BE2C (cell line): ENCODE results near the gene C1QTNF1.
A peak's percentile ranks its signal among the peaks of the same experiment; 100 is the strongest.
"Not testable (repeated sequence)": the region's sequence is repeated elsewhere in the genome, so short reads cannot be mapped to it uniquely, and the experiment has no call there.

Experiments used
- DNase-seq: peaks from one replicate; pipeline ENCODE4 v3.0.0-alpha.2; 2020
- H3K27me3 ChIP-seq: fragments of 250-450 bp; sonication (Bioruptor Pico); 2 replicates; pipeline ENCODE4 v1.5.1; 2020; ENCODE audit warnings: mild to moderate bottlenecking
- H3K36me3 ChIP-seq: fragments of 250-450 bp; sonication (Bioruptor Pico); 2 replicates; pipeline ENCODE4 v1.5.1; 2020; ENCODE audit warnings: mild to moderate bottlenecking
- H3K4me1 ChIP-seq: fragments of 250-450 bp; sonication (Bioruptor Pico); 2 replicates; pipeline ENCODE4 v1.5.1; 2020
- H3K4me3 ChIP-seq: 2 replicates; pipeline ENCODE4 v1.5.1; 2011; ENCODE audit warnings: low read depth, low read length
- H3K9me3 ChIP-seq: fragments of 250-450 bp; sonication (Bioruptor Pico); 2 replicates; pipeline ENCODE4 v1.5.1; 2020
- TF ChIP-seq, protein P1 (sequence below): IDR thresholded peaks from 2 replicates; pipeline ENCODE4 v1.5.1; 2012; ENCODE audit warnings: mild to moderate bottlenecking, low read depth, low read length

C1QTNF1 gene

DNA sequence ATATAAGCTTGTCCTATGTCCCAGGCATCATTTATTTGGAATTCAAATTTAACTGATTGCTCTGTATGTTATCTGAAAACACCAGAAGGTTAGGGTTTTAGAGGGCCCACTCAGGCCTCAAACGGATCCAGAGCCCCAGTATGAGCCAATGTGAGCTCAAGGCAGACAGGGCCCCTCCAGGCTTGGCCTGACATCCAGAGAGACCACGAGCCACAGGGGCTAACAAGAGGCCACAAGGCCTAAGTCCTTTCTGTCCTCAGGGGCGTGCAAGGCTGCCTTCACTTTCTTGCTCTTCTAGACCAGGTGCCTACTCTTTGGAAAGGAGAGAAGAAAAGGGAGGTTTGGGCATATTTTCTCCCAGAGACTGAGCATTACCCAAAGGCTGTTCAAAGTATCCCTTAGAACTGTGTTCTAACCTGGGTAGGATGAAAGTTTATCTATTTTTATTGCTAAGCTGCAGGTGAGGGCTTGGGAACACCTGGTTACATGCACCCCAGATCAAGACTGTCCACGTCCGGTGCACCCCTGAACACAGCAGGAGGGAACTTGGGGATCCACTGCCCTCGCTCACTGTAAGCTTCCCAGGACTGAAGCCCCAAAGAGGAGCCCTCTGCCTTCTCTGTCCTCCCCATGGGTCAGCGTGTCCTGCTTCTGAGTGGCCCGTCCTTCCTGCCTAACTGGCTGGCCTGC is 49.2 kb downstream of the C1QTNF1 start:
- Histone ChIP-seq H3K36me3 (no peaks in the 10 kb centered on the region), H3K27me3 (no peaks in the 10 kb centered on the region), H3K9me3 (no peaks in the 10 kb centered on the region), H3K4me3 (no peak overlapping the region), H3K4me1 (peaks cover 3% of the 10 kb centered on the region; the same call in 1 of the 2 replicates)
- no peak for DNase-seq
- TF ChIP-seq, protein P1, sequence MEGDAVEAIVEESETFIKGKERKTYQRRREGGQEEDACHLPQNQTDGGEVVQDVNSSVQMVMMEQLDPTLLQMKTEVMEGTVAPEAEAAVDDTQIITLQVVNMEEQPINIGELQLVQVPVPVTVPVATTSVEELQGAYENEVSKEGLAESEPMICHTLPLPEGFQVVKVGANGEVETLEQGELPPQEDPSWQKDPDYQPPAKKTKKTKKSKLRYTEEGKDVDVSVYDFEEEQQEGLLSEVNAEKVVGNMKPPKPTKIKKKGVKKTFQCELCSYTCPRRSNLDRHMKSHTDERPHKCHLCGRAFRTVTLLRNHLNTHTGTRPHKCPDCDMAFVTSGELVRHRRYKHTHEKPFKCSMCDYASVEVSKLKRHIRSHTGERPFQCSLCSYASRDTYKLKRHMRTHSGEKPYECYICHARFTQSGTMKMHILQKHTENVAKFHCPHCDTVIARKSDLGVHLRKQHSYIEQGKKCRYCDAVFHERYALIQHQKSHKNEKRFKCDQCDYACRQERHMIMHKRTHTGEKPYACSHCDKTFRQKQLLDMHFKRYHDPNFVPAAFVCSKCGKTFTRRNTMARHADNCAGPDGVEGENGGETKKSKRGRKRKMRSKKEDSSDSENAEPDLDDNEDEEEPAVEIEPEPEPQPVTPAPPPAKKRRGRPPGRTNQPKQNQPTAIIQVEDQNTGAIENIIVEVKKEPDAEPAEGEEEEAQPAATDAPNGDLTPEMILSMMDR = no peak

DNA sequence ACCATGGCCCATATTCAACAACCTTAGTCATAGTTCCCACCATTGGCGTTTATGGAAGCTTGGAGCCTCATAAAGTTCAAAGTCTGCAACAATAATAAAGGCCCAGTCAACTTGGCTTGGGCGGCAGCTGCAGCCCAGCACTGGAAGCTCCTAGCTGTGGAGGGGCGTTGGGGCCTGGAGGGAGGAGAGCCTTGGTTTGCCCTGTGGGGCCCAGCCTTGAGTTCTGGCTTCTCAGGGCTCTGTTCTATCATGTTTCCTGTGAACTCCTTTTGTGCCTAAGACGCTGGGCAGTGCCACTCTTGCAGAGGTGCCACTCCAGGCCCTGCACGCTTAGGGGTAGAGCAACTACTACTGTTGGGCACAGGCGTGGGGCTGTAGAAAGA is 49.7 kb downstream of the C1QTNF1 start:
- no peak overlapping the region for H3K4me3 ChIP-seq
- no peaks in the 10 kb centered on the region for H3K27me3 ChIP-seq
- TF ChIP-seq, protein P1 = no peak
- no peak for DNase-seq
- H3K9me3 ChIP-seq = no peaks in the 10 kb centered on the region
- no peaks in the 10 kb centered on the region for H3K36me3 ChIP-seq
- peaks cover 3% of the 10 kb centered on the region; the same call in 1 of the 2 replicates for H3K4me1 ChIP-seq

DNA sequence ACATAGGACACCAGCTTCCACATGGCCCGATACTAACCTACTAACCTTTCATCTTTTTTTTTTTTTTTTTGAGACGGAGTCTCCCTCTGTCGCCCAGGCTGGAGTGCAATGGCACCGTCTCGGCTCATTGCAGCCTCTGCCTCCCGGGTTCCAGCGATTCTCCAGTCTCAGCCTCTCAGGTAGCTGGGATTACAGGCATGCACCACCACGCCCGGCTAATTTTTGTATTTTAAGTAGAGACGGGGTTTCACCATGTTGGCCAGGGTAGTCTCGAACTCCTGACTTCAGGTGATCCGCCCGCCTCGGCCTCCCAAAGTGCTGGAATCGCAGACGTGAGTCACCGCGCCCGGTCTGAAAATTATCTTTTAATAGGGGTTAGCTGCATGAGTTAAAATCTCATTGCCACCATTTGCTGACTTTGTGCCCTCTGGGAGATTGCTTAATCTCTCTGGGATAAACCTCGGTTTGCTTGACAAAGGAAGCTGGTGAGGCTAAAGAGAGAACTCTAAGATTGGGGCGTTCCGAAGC is 50.2 kb downstream of the C1QTNF1 start:
- H3K9me3 ChIP-seq, DNase-seq, H3K27me3 ChIP-seq, H3K36me3 ChIP-seq, H3K4me1 ChIP-seq: not testable (repeated sequence)
- H3K4me3 ChIP-seq = peak overlapping the region; percentile 11

DNA sequence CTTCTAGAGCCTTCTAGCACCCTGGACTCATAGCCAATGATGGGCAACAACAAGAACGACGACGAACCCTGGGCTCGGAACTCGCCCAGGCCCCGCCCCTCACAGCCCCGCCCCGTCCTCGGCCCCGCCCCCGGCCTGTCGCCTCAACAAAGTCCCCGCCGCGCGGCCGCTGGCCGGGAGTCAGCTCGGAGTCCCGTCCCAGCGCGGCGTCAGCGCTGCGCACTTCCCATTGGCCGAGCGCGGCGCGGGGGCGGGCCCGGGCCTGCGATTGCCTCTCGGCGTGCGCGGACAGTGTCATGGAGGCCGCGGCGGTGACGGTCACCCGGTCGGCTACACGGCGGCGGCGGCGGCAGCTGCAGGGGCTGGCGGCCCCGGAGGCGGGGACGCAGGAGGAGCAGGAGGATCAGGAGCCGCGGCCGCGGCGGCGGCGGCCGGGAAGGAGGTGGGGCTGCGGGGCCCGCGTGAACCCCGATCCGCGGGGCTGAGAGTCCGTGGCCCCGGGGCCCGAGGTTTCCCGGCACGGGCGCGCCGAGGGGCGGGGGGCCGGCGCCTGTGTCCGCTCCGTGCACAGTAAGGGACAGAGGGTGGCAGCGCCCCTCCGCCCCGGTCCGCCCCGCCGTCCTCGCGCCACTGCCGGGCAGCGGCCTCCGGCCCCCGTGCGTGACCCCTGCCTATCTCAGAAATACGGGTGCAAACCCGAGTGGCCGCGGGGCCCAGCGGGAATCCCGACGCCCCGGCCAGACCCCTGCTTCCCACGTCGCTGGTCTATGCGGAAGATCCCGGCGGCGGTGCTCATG is 50.9 kb downstream of the C1QTNF1 start, which contains the start of gene ENGASE:
Gene ENGASE (plus strand): TSS at position 176 of the 797 bp plus-strand sequence. CDS start 121 bp downstream, at position 297.
- peak; percentile 99 for DNase-seq
- no peaks in the 10 kb centered on the region for H3K27me3 ChIP-seq
- H3K4me3 ChIP-seq = peak within 1 kb of the TSS; percentile 75
- H3K4me1 ChIP-seq = peaks cover 3% of the 10 kb centered on the region; the same call in 1 of the 2 replicates
- H3K9me3 ChIP-seq = no peaks in the 10 kb centered on the region
- TF ChIP-seq, protein P1 = no peak
- no peaks in the 10 kb centered on the region; the same call in 1 of the 2 replicates for H3K36me3 ChIP-seq

DNA sequence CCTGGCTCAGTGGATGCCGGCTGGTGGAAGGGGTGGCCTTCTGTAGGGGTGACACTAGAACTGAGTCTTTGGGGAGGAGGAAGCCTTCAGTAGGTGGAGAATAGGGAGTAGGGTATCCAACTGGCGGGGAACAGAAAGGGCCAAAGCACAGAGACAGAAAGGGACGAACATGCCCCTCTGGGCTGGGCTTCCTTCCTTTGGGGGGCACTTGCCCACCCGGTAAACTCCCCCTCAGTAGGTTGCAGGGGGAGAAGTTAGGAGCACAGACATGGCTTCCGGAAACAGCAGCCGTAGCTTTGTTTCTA is 51.4 kb downstream of the C1QTNF1 start:
- H3K9me3 ChIP-seq = no peaks in the 10 kb centered on the region
- TF ChIP-seq, protein P1 = no peak
- no peaks in the 10 kb centered on the region for H3K27me3 ChIP-seq
- H3K4me3 ChIP-seq = peak overlapping the region; percentile 75
- DNase-seq = no peak
- peaks cover 3% of the 10 kb centered on the region for H3K36me3 ChIP-seq
- H3K4me1 ChIP-seq = peaks cover 3% of the 10 kb centered on the region; the same call in 1 of the 2 replicates

DNA sequence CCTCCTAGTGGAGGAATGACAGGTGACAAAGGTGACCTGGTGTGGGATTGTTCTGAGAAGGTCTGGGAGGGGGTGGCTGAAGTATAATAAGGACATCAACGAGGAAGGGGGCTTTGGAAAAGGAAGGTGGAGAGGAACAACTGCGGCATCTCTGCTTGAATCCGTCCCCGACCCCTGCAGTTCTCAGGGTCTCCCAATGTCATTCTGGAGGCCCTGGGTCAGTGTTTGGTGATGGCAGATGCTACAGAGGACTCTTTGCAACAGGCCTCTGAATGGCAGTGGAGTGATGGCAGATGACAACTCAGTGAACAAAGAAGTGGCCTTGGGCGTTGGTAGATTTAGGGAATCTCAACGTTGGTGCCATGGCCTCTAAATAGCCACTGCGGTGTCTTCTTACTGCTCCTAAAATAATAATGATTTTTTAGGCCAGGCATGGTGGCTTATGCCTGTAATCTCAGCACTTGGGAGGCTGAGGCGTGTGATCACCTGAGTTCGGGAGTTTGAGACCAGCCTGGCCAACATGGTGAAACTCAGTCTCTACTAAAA is 52.0 kb downstream of the C1QTNF1 start:
- TF ChIP-seq, protein P1 = no peak
- Histone ChIP-seq H3K27me3 (no peaks in the 10 kb centered on the region), H3K9me3 (no peaks in the 10 kb centered on the region), H3K4me1 (peaks cover 3% of the 10 kb centered on the region; the same call in 1 of the 2 replicates), H3K36me3 (peaks cover 7% of the 10 kb centered on the region), H3K4me3 (no peak overlapping the region)
- no peak for DNase-seq
